GM21360 (cell line): Measurements from ENCODE around the gene CDCA7.
"Not testable (repeated sequence)": the region's sequence is repeated elsewhere in the genome, so short reads cannot be mapped to it uniquely, and the experiment has no call there.

Experiments used
- ATAC-seq: cut with Tn5 transposase; IDR thresholded peaks from one replicate; pipeline ENCODE4 v1.9.1; 2021; ENCODE audit warnings: mild to moderate bottlenecking, moderate library complexity; ENCODE audit not compliant: unreplicated experiment

CDCA7 gene

GRCh38 chr2:173357346-173357745 lies 2.7 kb downstream of the CDCA7 start:
- no peak for ATAC-seq

GRCh38 chr2:173358616-173359015 lies 3.9 kb downstream of the CDCA7 start:
- ATAC-seq, result no peak

GRCh38 chr2:173359231-173359630 lies 4.6 kb downstream of the CDCA7 start:
- no peak for ATAC-seq

GRCh38 chr2:173370198-173370597 lies 15.5 kb downstream of the CDCA7 start:
- ATAC-seq, result no peak

GRCh38 chr2:173371023-173371422 lies 16.4 kb downstream of the CDCA7 start:
- ATAC-seq, result no peak

GRCh38 chr2:173373290-173373689 lies 18.6 kb downstream of the CDCA7 start:
- ATAC-seq, result no peak

GRCh38 chr2:173374634-173375033 lies 20.0 kb downstream of the CDCA7 start:
- no peak for ATAC-seq

- not testable (repeated sequence) for ATAC-seq
Measured at GRCh38 chr2:173385534-173385933, 30.9 kb downstream of the CDCA7 start.

GRCh38 chr2:173386021-173386737 lies 31.5 kb downstream of the CDCA7 start:
- ATAC-seq, result no peak

- no peak for ATAC-seq
Measured at GRCh38 chr2:173386738-173387065, 32.0 kb downstream of the CDCA7 start.

- no peak for ATAC-seq
Measured at GRCh38 chr2:173387079-173387478, 32.4 kb downstream of the CDCA7 start.

GRCh38 chr2:173387660-173388059 lies 33.0 kb downstream of the CDCA7 start:
- no peak for ATAC-seq

GRCh38 chr2:173388795-173389194 lies 34.1 kb downstream of the CDCA7 start:
- no peak for ATAC-seq

GRCh38 chr2:173390036-173390435 lies 35.4 kb downstream of the CDCA7 start:
- no peak for ATAC-seq

- ATAC-seq, result no peak
Measured at GRCh38 chr2:173392731-173393130, 38.1 kb downstream of the CDCA7 start.

- no peak for ATAC-seq
Measured at GRCh38 chr2:173393186-173393585, 38.5 kb downstream of the CDCA7 start.

GRCh38 chr2:173393636-173394035 lies 39.0 kb downstream of the CDCA7 start:
- ATAC-seq, result no peak

GRCh38 chr2:173394091-173394974 lies 39.7 kb downstream of the CDCA7 start:
- no peak for ATAC-seq

- no peak for ATAC-seq
Measured at GRCh38 chr2:173395567-173396351, 41.1 kb downstream of the CDCA7 start.

GRCh38 chr2:173397539-173397938 lies 42.9 kb downstream of the CDCA7 start:
- ATAC-seq, result no peak

GRCh38 chr2:173399229-173399628 lies 44.6 kb downstream of the CDCA7 start:
- no peak for ATAC-seq
